Kidney epithelial cell (primary cell): ENCODE results near the gene DGKB. TPM values are rescaled to one million over a fixed set of nuclear protein-coding genes. Genes with fewer than 3 reads are reported as not detected.

Experiments
- DNase-seq: peaks from one replicate; pipeline ENCODE4 v3.0.0-alpha.2; 2010; ENCODE audit warnings: low read depth
- H3K27me3 ChIP-seq: 2 replicates; pipeline ENCODE4 v1.6.0; 2011; ENCODE audit warnings: low read length; ENCODE audit not compliant: control insufficient read depth, insufficient read depth
- H3K36me3 ChIP-seq: 2 replicates; pipeline ENCODE4 v1.5.1; 2011; ENCODE audit warnings: low read length; ENCODE audit not compliant: control insufficient read depth, insufficient read depth
- H3K4me3 ChIP-seq: 2 replicates; pipeline ENCODE4 v1.5.1; 2011; ENCODE audit warnings: low read depth, mild to moderate bottlenecking, control low read depth, low read length
- total RNA-seq: library from RNA; depleted of rRNA; stranded (reverse); fragments of >200 nt; gene quantifications from 2 replicates; pipeline ENCODE4 v1.2.3, GENCODE V29; 2015
- TF ChIP-seq, protein P1 (sequence below): IDR thresholded peaks from 2 replicates; pipeline ENCODE4 v1.5.1; 2011; ENCODE audit warnings: mild to moderate bottlenecking, moderate library complexity, low read length, control low read depth, inconsistent platforms; ENCODE audit not compliant: insufficient read depth, poor library complexity, severe bottlenecking

DGKB gene
- total RNA-seq, 1 donor from 2014 or later: not detected

DNA sequence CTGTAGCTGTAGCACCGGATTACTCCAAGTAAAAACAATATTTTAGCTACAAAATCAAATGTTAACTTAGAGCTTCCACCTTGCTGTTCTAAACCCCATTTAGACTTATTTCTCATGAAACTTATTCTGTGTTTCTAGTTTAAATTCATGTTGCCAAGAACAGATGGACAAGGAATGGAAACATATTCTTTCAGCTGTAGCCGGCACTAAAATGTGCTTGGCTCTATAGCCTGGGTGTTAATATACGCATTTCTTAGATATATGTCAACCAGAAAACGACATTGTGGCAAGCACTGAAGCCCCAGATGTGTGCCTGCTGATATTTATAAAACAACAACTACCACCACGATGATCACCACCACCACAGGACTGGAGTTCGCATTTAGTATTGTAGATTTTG is 722.8 kb downstream of the DGKB start:
- no peaks in the 10 kb centered on the region for H3K27me3 ChIP-seq
- TF ChIP-seq, protein P1, sequence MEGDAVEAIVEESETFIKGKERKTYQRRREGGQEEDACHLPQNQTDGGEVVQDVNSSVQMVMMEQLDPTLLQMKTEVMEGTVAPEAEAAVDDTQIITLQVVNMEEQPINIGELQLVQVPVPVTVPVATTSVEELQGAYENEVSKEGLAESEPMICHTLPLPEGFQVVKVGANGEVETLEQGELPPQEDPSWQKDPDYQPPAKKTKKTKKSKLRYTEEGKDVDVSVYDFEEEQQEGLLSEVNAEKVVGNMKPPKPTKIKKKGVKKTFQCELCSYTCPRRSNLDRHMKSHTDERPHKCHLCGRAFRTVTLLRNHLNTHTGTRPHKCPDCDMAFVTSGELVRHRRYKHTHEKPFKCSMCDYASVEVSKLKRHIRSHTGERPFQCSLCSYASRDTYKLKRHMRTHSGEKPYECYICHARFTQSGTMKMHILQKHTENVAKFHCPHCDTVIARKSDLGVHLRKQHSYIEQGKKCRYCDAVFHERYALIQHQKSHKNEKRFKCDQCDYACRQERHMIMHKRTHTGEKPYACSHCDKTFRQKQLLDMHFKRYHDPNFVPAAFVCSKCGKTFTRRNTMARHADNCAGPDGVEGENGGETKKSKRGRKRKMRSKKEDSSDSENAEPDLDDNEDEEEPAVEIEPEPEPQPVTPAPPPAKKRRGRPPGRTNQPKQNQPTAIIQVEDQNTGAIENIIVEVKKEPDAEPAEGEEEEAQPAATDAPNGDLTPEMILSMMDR: no peak
- no peak overlapping the region for H3K4me3 ChIP-seq
- no peak for DNase-seq
- H3K36me3 ChIP-seq: no peaks in the 10 kb centered on the region

DNA sequence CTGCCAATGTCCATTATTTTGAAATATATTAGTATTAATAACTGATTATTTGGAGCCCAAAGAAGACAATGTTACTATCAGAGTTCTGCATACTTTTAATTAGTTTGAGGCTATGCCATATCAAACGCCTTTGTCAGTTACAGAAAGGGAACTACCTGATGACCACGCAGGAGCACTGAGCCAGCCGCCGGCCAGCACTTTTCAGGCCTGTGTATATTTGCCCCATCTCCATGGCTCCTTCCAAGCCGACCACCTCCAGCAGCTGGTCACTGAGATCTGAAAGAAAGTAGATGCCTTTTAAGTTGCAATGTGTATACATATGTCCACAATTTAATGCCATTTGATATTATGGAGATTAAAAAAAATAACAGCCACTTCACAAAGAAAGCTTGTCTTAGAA is 724.7 kb downstream of the DGKB start:
- no peaks in the 10 kb centered on the region for H3K36me3 ChIP-seq
- TF ChIP-seq, protein P1: no peak
- no peak overlapping the region for H3K4me3 ChIP-seq
- no peaks in the 10 kb centered on the region for H3K27me3 ChIP-seq
- DNase-seq: no peak

DNA sequence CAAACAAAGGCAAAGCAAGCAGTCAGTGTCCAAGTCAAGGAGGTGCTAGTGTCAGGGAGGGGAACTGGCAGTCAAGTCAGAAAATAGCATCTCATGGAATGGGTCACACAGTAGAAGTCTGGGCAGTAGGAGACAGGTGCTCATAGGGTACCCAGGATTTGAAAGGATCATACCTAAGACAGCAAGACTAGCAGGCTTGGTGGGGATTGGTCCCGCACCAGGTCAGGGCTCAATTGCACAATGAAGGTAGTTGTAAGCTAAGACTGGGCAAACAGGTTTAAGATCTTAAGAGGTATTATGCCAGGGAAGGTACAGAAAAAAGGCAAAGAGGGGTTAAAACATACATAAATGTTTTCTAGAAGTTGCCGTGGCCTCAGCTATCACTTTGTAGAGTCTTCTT is 731.7 kb downstream of the DGKB start:
- TF ChIP-seq, protein P1: no peak
- Histone ChIP-seq H3K27me3 (no peaks in the 10 kb centered on the region), H3K36me3 (no peaks in the 10 kb centered on the region), H3K4me3 (no peak overlapping the region)
- no peak for DNase-seq

DNA sequence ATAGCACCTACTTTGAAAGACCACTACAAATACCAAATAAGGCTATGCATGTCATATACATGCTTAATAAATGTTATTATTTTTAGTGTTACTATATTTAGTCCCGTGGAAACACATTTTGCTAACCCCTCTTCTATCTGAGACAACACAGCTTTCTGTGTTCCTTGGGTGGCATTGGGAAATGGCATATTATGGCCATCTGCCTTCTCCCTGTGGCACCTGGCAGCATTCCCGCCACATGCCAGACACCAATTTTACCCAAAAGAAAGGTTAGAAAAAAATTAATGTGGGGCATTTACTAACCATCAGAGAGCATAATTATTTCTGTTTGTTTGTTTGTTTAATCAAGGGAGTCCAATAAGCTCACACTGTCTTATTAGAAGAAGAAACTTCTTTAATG is 744.4 kb downstream of the DGKB start:
- Histone ChIP-seq H3K27me3 (no peaks in the 10 kb centered on the region), H3K4me3 (no peak overlapping the region), H3K36me3 (no peaks in the 10 kb centered on the region)
- TF ChIP-seq, protein P1: no peak
- no peak for DNase-seq

DNA sequence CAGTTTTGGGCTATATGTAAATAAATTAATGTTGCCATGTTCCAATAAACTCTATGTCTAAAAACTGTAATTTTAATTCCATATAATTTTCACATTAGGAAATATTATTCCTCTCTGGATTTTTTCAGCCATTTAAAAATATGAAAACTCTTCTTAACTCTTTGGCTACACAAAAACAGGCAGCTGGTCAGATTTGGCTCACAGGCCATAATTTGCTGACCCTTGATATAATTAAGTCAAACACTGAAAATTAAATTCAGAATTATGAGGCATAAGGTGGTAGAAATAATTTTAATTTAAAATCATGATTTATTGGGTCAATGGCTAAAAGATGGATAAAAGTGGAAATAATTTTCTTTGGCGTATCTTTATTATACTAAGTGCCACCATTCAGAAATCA is 746.1 kb downstream of the DGKB start:
- TF ChIP-seq, protein P1: no peak
- no peak overlapping the region for H3K4me3 ChIP-seq
- DNase-seq: no peak

DNA sequence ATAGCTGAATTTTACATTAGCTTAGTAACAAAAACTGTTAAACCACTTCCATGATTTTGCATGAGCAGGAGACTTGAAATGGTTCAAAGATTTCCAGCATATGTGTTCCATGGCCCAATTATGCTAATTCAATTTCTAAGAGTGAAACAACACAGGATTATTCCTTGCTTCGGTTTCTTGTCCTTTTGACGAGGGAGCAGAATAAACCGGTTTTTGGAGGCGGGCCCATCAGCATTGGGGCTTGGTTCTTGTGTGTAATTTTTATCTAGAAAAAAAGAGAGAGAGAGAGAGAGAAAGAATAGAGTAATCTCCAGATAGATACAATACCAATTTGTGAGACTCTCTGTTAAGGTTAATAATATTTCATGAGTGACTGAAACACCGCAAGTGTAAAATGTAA is 753.6 kb downstream of the DGKB start:
- DNase-seq: no peak
- Histone ChIP-seq H3K4me3 (no peak overlapping the region), H3K36me3 (no peaks in the 10 kb centered on the region), H3K27me3 (no peaks in the 10 kb centered on the region)
- TF ChIP-seq, protein P1: no peak

More for the DNA sequence above, 746.1 kb downstream of the DGKB start:
- Histone ChIP-seq H3K36me3 (no peaks in the 10 kb centered on the region), H3K27me3 (no peaks in the 10 kb centered on the region)
